OCI-LY7 (cell line): Measurements from ENCODE around the gene HLCS. TPM values are rescaled to one million over a fixed set of nuclear protein-coding genes. Genes with fewer than 3 reads are reported as not detected.

ENCODE experiments used
- BruUV-seq: library from RNA; stranded (reverse); fragments of 400-500 nt; replicated peaks from 2 replicates; lab custom pipeline; 2021; lab: Mats Ljungman, UMichigan
- CTCF ChIA-PET: fragments of 300-600 bp; sonication (Branson Sonifier 250); formaldehyde crosslinking; loops from one replicate; lab custom pipeline; 2022; ENCODE audit warnings: antibody characterized with exemption; ENCODE audit not compliant: unreplicated experiment; lab: Charles Lee
- POLR2A ChIA-PET: fragments of 300-600 bp; sonication (Branson Sonifier 250); formaldehyde crosslinking; loops from one replicate; lab custom pipeline; 2022; ENCODE audit warnings: antibody characterized with exemption; lab: Charles Lee
- DNase-seq: peaks from one replicate; pipeline ENCODE4 v3.0.0-alpha.2; 2015; ENCODE audit warnings: low spot score
- H2AFZ ChIP-seq: fragments of 200-600 bp; sonication (generic), shearing (Covaris generic); 2 replicates; pipeline ENCODE4 v1.6.1; 2014; ENCODE audit warnings: mild to moderate bottlenecking, antibody characterized with exemption, low read length, moderate library complexity
- H3K27ac ChIP-seq: fragments of 200-600 bp; sonication (generic); 2 replicates; pipeline ENCODE4 v1.5.1; 2014; ENCODE audit warnings: mixed run types, low read depth, mild to moderate bottlenecking, moderate library complexity, low read length, inconsistent platforms; ENCODE audit not compliant: poor library complexity, severe bottlenecking
- H3K36me3 ChIP-seq: fragments of 200-600 bp; sonication (generic); 2 replicates; pipeline ENCODE4 v1.6.1; 2014; ENCODE audit warnings: mild to moderate bottlenecking, antibody characterized with exemption, low read length, moderate library complexity, mixed read lengths; ENCODE audit not compliant: insufficient read depth
- H3K4me1 ChIP-seq: fragments of 200-600 bp; sonication (generic); 2 replicates; pipeline ENCODE4 v1.5.1; 2014; ENCODE audit warnings: mild to moderate bottlenecking, low read length; ENCODE audit not compliant: insufficient read depth, poor library complexity, severe bottlenecking
- H3K4me2 ChIP-seq: fragments of 200-600 bp; sonication (generic); 2 replicates; pipeline ENCODE4 v1.6.1; 2014; ENCODE audit warnings: mild to moderate bottlenecking, low read length
- H3K4me3 ChIP-seq: fragments of 200-600 bp; sonication (generic); 2 replicates; pipeline ENCODE4 v1.5.1; 2014; ENCODE audit warnings: mild to moderate bottlenecking, low read depth, low read length; ENCODE audit not compliant: poor library complexity, severe bottlenecking
- H3K79me2 ChIP-seq: fragments of 200-600 bp; sonication (generic); 2 replicates; pipeline ENCODE4 v1.6.1; 2016; ENCODE audit warnings: low read depth, mild to moderate bottlenecking, low read length, moderate library complexity, mixed read lengths; ENCODE audit not compliant: insufficient read depth
- H3K9me2 ChIP-seq: fragments of 200-600 bp; sonication (generic); 2 replicates; pipeline ENCODE4 v1.6.1; 2016; ENCODE audit warnings: mild to moderate bottlenecking, low read length, mixed read lengths; ENCODE audit not compliant: insufficient read depth
- H3K9me3 ChIP-seq: fragments of 200-600 bp; sonication (generic); 2 replicates; pipeline ENCODE4 v1.6.1; 2014; ENCODE audit warnings: mild to moderate bottlenecking, mixed run types, low read length, mixed read lengths
- H4K20me1 ChIP-seq: fragments of 200-600 bp; sonication (generic); 2 replicates; pipeline ENCODE4 v1.6.1; 2014; ENCODE audit warnings: mild to moderate bottlenecking, antibody characterized with exemption, low read length, moderate library complexity, mixed read lengths; ENCODE audit not compliant: insufficient read depth
- CTCF ChIP-seq: fragments of 200-600 bp; sonication (generic); conservative IDR thresholded peaks from 2 replicates; pipeline ENCODE4 v1.5.1; 2014; ENCODE audit warnings: mild to moderate bottlenecking, antibody characterized with exemption, low read length, moderate library complexity, mixed read lengths
- EZH2phosphoT487 ChIP-seq: fragments of 200-600 bp; sonication (generic); IDR thresholded peaks from 2 replicates; pipeline ENCODE4 v1.6.1; 2018; ENCODE audit warnings: low read depth, borderline replicate concordance, mild to moderate bottlenecking, mixed run types, antibody characterized with exemption, low read length, moderate library complexity, mixed read lengths
- intact Hi-C: fragments of 100-400 bp; cut with micrococcal nuclease; formaldehyde crosslinking; loops from one replicate; pipeline ENCODE4 v1.10.0; 2022; ENCODE audit not compliant: unreplicated experiment
- total RNA-seq, 2 experiments: library from RNA; depleted of rRNA in 1 of 2; stranded (reverse); fragments of >200 nt in 1 of 2; shearing (Covaris generic) in 1 of 2; gene quantifications; 2 replicates each; pipeline ENCODE4 v1.2.3, GENCODE V29; 2014 to 2022

Gene HLCS
- total RNA-seq, 2 experiments from 2014 or later, result 12.0 to 20.9 TPM

- no peak overlapping the region for H3K4me2 ChIP-seq
- H4K20me1 ChIP-seq, result no peaks in the 10 kb centered on the region
- H3K9me2 ChIP-seq, result no peaks in the 10 kb centered on the region
- H3K79me2 ChIP-seq, result no peaks in the 10 kb centered on the region
- no peak overlapping the region for H2AFZ ChIP-seq
- TF ChIP-seq CTCF (no peak), EZH2phosphoT487 (no peak)
- intact Hi-C loops, result no loop called here
- H3K4me1 ChIP-seq, result no peaks in the 10 kb centered on the region
- ChIA-PET CTCF (no interaction called here), POLR2A (interaction anchor here (1.0 kb wide), 1 partner anchor 17 kb away, joined by 3 read pairs; no protein-coding TSS in a partner anchor)
- H3K36me3 ChIP-seq, result no peaks in the 10 kb centered on the region
- DNase-seq, result no peak
- peaks cover 20% of the 10 kb centered on the region; the same call in 1 of the 2 replicates for H3K9me3 ChIP-seq
- no peak overlapping the region for H3K27ac ChIP-seq
- BruUV-seq, result no TSS peak
- no peak overlapping the region for H3K4me3 ChIP-seq
Measured at GRCh38 chr21:36879827-36880226, 86.6 kb downstream of the HLCS start.

DNA sequence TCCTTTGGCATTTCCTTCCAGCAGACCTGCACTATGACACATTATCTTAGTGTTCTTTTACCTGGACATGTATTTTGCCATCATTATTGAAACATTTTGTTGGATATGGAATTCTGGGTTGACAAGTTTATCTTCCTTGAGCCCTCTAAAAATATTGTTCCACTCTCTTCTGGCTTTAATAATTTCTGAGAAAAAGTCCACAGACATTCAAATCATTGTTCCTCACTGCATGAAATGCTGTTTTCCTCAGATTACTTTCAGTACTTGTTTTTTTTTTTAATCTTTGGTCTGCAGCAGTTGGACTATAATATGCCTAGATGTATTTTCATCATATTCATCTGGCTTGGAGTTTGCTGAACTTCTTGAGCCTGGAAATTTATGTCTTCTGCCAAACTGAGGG, 88.7 kb downstream of the HLCS start:
- TF ChIP-seq CTCF, result no peak
- TF ChIP-seq EZH2phosphoT487, result no peak
- BruUV-seq, result no TSS peak
- Histone ChIP-seq H3K27ac (no peak overlapping the region), H2AFZ (no peak overlapping the region), H3K9me2 (no peaks in the 10 kb centered on the region), H3K79me2 (no peaks in the 10 kb centered on the region), H3K4me2 (no peak overlapping the region), H3K4me3 (no peak overlapping the region), H4K20me1 (no peaks in the 10 kb centered on the region), H3K36me3 (no peaks in the 10 kb centered on the region), H3K4me1 (no peaks in the 10 kb centered on the region), H3K9me3 (peaks cover 10% of the 10 kb centered on the region; the same call in 1 of the 2 replicates)
- POLR2A ChIA-PET, result interaction anchor here (0.6 kb wide), 1 partner anchor 1163 kb away, joined by 4 read pairs; no protein-coding TSS in a partner anchor
- intact Hi-C loops, result no loop called here
- CTCF ChIA-PET, result no interaction called here
- no peak for DNase-seq

- H3K36me3 ChIP-seq, result no peaks in the 10 kb centered on the region
- POLR2A ChIA-PET, result no interaction called here
- H3K79me2 ChIP-seq, result no peaks in the 10 kb centered on the region
- H3K4me3 ChIP-seq, result no peak overlapping the region
- 0 out of 2 replicates have a peak, but pooled peaks cover 9% of the 10 kb centered on the region for H3K9me3 ChIP-seq
- H4K20me1 ChIP-seq, result no peaks in the 10 kb centered on the region
- no peaks in the 10 kb centered on the region for H3K9me2 ChIP-seq
- CTCF ChIA-PET, result no interaction called here
- no peak overlapping the region for H2AFZ ChIP-seq
- no peak for DNase-seq
- TF ChIP-seq CTCF (no peak), EZH2phosphoT487 (no peak)
- no TSS peak for BruUV-seq
- H3K27ac ChIP-seq, result no peak overlapping the region
- no peak overlapping the region for H3K4me2 ChIP-seq
- no peaks in the 10 kb centered on the region for H3K4me1 ChIP-seq
- intact Hi-C loops, result no loop called here
Measured at GRCh38 chr21:36874665-36875064, 91.8 kb downstream of the HLCS start.
